CD4-positive, alpha-beta T cell treated with Interleukin-4 for 1 hour (primary cell): Measurements from ENCODE around the gene CTDSP1.

Experiments used
- DNase-seq, 2 donors: peaks; one replicate each; pipeline ENCODE4 v3.0.0-alpha.2; 2020 to 2022

The CTDSP1 gene, protein sequence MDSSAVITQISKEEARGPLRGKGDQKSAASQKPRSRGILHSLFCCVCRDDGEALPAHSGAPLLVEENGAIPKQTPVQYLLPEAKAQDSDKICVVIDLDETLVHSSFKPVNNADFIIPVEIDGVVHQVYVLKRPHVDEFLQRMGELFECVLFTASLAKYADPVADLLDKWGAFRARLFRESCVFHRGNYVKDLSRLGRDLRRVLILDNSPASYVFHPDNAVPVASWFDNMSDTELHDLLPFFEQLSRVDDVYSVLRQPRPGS

GRCh38 chr2:218399391-218400166 is at the start of gene CTDSP1:
Gene CTDSP1, plus strand, starts transcription at chr2:218399868. Its CDS starts 223 bp downstream, at chr2:218400091.
- peak; percentile 93 to 94 for DNase-seq

DNA sequence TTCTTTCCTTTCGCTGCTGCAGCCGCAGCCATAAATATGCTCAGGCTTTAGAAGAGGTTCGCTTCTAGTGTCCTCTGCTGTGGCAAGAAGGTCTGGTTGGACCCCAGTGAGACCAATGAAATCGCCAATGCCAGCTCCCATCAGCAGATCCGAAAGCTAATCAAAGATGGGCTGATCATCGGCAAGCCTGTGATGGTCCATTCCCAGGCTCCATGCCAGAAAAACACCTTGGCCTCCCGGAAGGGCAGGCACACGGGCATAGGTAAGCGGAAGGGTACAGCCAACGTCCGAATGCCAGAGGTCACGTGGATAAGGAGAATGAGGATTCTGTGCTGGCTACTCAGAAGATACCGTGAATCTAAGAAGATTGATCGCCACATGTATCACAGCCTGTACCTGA is 45.6 kb upstream of the CTDSP1 start:
- DNase-seq: no peak

DNA sequence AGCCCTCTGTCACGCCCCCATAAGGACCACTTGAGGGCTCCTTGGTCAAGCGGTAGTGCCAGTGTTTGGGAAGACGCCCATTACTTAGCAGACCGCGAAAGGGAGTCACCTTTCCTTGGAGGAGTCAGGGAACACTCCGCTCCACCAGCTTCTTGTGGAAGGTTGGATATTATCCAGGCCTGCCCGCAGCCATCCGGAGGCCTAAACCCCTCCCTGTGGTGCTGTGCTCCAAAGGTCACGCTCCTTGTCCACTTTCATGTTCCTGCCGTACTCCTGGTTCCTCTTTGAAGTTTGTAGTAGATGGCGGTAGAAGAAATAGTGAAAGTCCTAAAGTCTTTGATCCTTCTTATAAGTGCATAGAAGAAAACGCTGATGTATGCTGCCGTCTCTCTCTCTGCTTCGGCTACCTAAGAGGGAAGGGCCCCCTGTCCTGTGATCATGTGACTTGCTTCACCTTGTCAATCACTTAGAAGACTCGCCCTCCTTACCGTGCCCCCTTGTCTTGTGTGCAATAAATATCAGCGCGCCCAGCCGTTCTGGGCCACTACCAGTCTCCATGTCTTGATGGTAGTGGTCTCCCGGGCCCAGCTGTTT is 44.7 kb upstream of the CTDSP1 start:
- DNase-seq: no peak

GRCh38 chr2:218357236-218358177 is 42.2 kb upstream of the CTDSP1 start:
- DNase-seq: no peak

GRCh38 chr2:218360453-218360852 is 39.2 kb upstream of the CTDSP1 start:
- DNase-seq: peak in 1 of 2 donors; percentile 61

DNA sequence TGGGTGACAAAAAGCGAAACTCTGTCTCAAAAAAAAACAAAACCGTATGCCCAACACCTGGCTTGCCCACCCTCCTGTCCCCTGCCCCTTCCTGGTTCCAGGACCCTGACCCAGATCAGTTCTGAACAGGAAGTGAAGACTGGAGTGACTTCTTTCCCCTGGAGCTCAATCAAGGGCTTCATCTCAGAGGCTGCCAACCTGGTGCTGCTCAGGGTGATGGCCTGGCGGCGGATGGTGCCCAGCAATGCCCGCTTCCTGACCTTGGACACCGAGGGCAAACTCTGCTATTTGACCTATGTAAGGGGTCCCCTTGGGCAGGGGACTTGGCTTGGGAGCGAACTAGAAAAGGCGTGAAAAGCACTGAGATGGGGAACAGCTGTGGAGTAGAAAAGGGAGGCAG is 37.1 kb upstream of the CTDSP1 start:
- no peak for DNase-seq

GRCh38 chr2:218363736-218364135 is 35.9 kb upstream of the CTDSP1 start:
- DNase-seq: no peak

DNA sequence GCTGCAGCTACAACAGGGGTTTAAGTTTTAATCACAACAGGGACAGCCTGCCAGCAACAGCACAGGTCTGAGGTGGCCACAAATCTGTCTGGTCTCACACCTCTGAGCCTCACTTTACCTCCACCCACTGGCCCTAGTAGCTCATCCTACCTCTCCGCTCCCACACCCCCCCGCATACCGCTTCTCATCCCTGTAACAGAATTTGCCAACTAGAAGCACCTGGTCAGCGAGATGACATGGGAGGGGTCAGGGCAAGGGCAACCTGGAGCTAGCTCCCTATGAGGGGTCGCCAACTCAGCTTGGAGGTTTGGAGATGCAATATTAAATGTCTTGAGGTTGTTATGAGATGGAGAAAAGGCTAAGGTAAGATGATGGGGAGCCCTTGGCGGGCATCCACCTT is 35.5 kb upstream of the CTDSP1 start:
- DNase-seq: no peak

DNA sequence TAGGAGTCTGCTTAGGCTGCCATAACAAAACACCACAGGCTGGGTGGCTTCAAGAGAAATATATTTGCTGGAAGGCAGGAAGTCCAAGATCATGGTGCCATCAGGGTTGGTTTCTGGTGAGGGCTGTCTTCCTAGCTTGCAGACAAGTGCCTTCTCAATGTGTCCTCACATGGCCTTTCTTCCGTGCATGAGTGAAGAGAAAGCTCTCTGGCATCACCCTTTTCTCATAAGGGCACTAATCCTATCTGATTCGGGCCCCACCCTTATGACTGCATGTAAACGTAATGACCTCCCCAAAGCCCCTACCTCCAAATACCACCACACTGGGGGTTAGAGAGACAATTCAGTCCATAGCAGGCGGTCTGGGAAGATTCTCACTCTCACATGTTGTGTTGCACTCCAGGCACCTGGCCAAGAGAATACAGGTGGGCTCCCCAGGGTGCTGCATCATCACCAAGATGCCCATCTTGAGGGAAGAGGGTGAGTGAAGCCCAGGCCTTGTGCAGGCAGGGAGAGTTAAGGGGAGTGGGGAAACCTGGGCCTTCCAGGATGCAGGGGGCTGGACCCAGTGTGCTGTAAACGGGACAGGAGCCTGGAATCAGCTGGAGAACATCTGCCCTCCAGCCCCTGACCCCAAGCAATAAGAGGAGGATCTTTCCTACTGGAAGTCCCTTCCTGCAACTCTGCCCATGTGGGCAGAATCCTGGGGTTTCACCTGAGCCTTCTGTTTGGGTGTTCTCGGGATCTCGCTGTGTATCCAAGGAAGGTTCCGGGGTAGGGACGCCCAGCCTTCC is 32.9 kb upstream of the CTDSP1 start:
- no peak for DNase-seq

- DNase-seq: peak; percentile 80 to 86
These were observed 32.1 kb upstream of the CTDSP1 start for GRCh38 chr2:218367415-218368149.

- DNase-seq: no peak
These were observed 31.5 kb upstream of the CTDSP1 start for GRCh38 chr2:218368150-218368528.

DNA sequence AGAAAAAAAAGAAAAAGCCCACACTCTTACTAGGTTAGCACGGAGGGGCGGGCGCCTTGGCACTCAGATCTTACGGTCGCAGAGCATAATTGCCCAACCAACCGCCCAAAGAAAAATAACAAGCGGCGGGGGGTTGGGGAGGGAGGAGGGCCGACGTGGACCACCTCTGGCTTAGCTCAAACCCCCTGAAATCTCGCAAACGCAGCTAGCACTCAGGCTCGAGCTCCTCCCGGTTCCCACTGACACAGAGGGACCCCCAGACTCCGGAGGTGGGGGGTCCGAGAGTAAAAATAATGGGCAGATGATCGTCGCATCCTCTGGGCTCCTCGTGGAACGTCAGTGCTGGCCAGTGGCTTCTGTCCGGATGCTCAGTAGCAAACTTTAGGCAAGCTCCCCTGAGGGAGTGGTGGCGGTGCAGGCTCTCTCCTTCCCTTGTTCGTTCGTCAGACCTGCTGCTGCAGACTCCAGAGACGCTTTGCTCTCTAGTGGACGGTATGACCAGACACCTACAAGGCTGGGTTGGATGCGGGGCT is 31.0 kb upstream of the CTDSP1 start:
- peak in 1 of 2 donors; percentile 43 for DNase-seq

DNA sequence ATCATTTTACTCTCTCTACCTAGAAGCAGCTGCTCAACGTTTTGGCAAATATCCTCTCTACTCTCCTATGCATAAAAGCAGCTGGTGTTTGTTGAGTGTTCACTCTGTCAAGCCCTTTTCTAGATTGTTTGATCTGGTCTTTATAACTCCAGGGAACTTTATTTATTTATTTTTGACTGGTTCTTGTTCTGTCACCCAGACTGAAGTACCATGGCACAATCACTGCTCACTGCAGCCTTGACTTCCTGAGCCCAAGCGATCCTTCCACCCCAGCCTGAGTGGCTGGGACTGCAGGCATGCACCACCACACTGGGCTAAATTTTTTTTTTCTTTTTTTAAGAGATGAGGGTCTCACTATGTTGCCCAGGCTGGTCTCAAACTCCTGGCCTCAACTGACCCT is 30.3 kb upstream of the CTDSP1 start:
- no peak for DNase-seq

DNA sequence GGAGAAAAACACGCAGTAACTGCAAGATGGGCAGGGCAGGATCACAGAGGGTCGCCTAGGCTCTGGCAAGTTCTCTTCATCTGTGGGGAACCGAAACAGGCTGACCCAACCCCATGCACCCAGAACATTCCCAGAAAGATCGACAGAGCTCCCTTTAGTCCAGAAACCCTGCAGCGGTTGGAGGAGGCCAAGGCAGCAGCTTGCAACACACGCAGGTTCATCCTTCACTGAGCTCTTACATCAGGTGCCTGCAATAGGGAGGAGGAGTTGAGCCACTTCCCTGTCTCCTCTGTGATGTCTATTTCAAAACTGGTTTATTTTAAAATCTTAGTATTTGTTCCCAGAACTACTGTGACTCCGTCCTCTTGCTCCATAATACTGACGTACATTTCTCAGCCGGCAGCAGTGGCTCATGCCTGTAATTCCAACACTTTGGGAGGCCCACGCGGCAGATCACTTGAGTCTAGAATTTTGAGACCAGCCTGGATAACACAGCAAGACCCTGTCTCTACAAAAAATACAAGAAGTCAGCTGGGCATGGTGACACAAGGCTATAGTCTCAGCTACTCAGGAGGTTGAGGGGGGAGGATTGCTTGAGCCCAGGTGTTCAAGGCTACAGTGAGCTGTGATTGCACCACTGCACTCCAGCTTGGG is 29.1 kb upstream of the CTDSP1 start:
- DNase-seq: peak in 1 of 2 donors; percentile 70

DNA sequence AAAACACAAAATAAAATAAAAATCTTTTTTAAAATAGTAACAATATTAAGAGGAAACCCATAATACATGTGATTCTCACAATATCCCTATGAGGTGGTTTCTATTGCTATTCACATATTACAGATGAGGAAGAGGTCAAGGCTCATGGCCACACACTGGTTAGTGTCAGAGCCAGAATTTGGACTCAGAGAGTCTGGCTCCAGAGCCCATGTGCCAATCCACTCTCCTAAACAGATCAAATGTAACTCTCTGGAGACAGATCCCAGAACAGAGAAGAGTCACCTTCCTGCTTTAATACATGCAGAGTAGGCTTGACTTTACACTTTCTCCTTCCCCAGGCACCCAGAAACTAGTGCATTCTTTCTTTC is 27.7 kb upstream of the CTDSP1 start:
- DNase-seq: no peak

DNA sequence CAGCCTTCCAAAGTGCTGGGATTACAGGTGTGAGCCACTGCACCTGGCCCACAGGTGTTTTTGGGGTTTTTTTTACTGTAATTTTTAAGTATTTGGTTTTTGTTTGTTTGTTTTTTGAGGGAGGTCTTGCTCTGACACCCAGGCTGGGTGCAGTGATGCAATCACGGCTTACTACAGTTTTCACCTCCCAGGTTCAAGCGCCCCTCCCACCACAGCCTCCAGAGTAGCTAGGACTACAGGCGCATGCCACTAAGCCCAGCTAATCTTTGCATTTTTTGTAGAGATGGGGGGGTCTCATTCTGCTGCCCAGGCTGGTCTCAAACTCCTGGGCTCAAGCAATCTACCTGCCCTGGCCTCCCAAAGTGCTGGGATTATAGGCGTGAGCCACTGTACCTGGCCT is 24.9 kb upstream of the CTDSP1 start:
- no peak for DNase-seq

DNA sequence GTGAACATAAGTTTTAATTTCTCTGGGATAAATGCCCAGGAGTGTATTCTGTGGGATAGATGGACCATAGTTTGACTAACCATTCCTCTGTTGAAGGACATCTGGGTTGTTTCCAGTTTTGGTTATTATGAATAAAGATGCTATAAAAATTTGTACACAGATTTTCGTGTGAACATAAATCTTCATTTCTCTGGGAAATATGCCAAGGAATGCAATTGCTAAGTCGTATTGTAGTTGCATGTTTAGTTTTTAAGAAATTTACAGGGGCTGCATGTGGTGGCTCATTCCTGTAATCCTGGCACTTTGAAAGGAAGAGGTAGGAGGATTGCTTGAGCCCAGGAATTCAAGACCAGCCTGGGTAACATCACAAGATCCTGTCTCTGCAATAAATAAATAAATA is 24.5 kb upstream of the CTDSP1 start:
- DNase-seq: no peak

DNA sequence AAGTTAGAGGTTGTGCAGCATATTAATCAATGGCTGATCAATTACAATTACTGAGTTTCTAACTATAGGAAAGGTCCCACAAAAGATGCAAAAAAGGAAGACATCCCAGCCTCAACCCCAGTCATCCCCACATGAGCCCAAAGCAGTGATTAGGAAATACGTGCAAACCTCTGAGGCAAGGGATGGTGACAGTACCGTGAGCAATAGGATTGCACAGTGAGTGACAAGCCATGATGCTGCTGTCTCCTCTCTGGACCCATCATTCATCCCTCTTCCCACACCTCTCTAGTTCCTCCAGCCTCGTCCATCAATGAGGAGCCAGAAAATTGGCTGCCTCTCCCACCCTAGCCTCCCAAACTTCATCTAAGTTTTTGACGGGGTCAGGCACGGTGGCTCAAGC is 21.6 kb upstream of the CTDSP1 start:
- peak in 1 of 2 donors; percentile 66 for DNase-seq

GRCh38 chr2:218381916-218382366 is 17.7 kb upstream of the CTDSP1 start, which contains the start of gene SLC11A1:
Gene SLC11A1, plus strand, starts transcription at chr2:218382273. Its CDS starts 96 bp downstream, at chr2:218382369.
- DNase-seq: peak in 1 of 2 donors; percentile 78

GRCh38 chr2:218382785-218383184 is 16.9 kb upstream of the CTDSP1 start:
- no peak for DNase-seq
